ENCODE results near the gene KIF20B.

Gene KIF20B

GRCh38 chr10:89677341-89677740 lies 24.0 kb upstream of the KIF20B start:
- H3K4me2 ChIP-seq (ENCODE audit: low read depth, low read length, poor library complexity, severe bottlenecking) = no peak overlapping the region
- H3K79me2 ChIP-seq (ENCODE audit: insufficient read depth, low read length) = no peaks in the 10 kb centered on the region
- no peaks in the 10 kb centered on the region for H3K27me3 ChIP-seq (ENCODE audit: low read length)
- H3K9me3 ChIP-seq (ENCODE audit: insufficient read depth, low read length) = no peaks in the 10 kb centered on the region
- no peak overlapping the region for H3K27ac ChIP-seq (ENCODE audit: low read depth, low read length)
- H3K36me3 ChIP-seq (ENCODE audit: low read length) = no peaks in the 10 kb centered on the region
- H3K4me3 ChIP-seq (ENCODE audit: insufficient read depth, low read length, poor library complexity, severe bottlenecking) = no peak overlapping the region
- H2AFZ ChIP-seq (ENCODE audit: low read depth, low read length, severe bottlenecking) = no peak overlapping the region
- no peaks in the 10 kb centered on the region for H3F3A ChIP-seq (ENCODE audit: insufficient read depth)
- H4K20me1 ChIP-seq (ENCODE audit: low read depth, low read length) = no peaks in the 10 kb centered on the region
- no peak overlapping the region for H3K9ac ChIP-seq (ENCODE audit: low read length)
- TF ChIP-seq EZH2phosphoT487 (conservative IDR thresholded peaks at IDR 0.05; ENCODE audit: low read length) = no peak
- TF ChIP-seq CTCF (IDR thresholded peaks at IDR 0.05; ENCODE audit: insufficient read depth, low read length, poor library complexity, severe bottlenecking) = no peak
- H3K9me2 ChIP-seq (replicated peaks; ENCODE audit: insufficient read depth, low read length) = no peaks in the 10 kb centered on the region

- H3K9ac ChIP-seq (ENCODE audit: low read length) = no peak overlapping the region
- no peak overlapping the region for H3K4me3 ChIP-seq (ENCODE audit: insufficient read depth, low read length, poor library complexity, severe bottlenecking)
- no peak for TF ChIP-seq EZH2phosphoT487 (conservative IDR thresholded peaks at IDR 0.05; ENCODE audit: low read length)
- H3K9me3 ChIP-seq (ENCODE audit: insufficient read depth, low read length) = no peaks in the 10 kb centered on the region
- H3K27ac ChIP-seq (ENCODE audit: low read depth, low read length) = no peak overlapping the region
- H4K20me1 ChIP-seq (ENCODE audit: low read depth, low read length) = no peaks in the 10 kb centered on the region
- H3K9me2 ChIP-seq (replicated peaks; ENCODE audit: insufficient read depth, low read length) = no peaks in the 10 kb centered on the region
- H3K79me2 ChIP-seq (ENCODE audit: insufficient read depth, low read length) = no peaks in the 10 kb centered on the region
- H3K4me2 ChIP-seq (ENCODE audit: low read depth, low read length, poor library complexity, severe bottlenecking) = no peak overlapping the region
- no peaks in the 10 kb centered on the region for H3K27me3 ChIP-seq (ENCODE audit: low read length)
- H3K36me3 ChIP-seq (ENCODE audit: low read length) = no peaks in the 10 kb centered on the region
- no peak overlapping the region for H2AFZ ChIP-seq (ENCODE audit: low read depth, low read length, severe bottlenecking)
- no peaks in the 10 kb centered on the region for H3F3A ChIP-seq (ENCODE audit: insufficient read depth)
These were observed 21.4 kb upstream of the KIF20B start for GRCh38 chr10:89679986-89680385.

- H3K27ac ChIP-seq (ENCODE audit: low read depth, low read length) = no peak overlapping the region
- no peaks in the 10 kb centered on the region for H3K36me3 ChIP-seq (ENCODE audit: low read length)
- H3K9ac ChIP-seq (ENCODE audit: low read length) = no peak overlapping the region
- no peaks in the 10 kb centered on the region for H3K9me2 ChIP-seq (replicated peaks; ENCODE audit: insufficient read depth, low read length)
- H3K4me2 ChIP-seq (ENCODE audit: low read depth, low read length, poor library complexity, severe bottlenecking) = no peak overlapping the region
- no peak overlapping the region for H3K4me3 ChIP-seq (ENCODE audit: insufficient read depth, low read length, poor library complexity, severe bottlenecking)
- no peaks in the 10 kb centered on the region for H3K9me3 ChIP-seq (ENCODE audit: insufficient read depth, low read length)
- H3K79me2 ChIP-seq (ENCODE audit: insufficient read depth, low read length) = no peaks in the 10 kb centered on the region
- TF ChIP-seq EZH2phosphoT487 (conservative IDR thresholded peaks at IDR 0.05; ENCODE audit: low read length) = no peak
- TF ChIP-seq CTCF (IDR thresholded peaks at IDR 0.05; ENCODE audit: insufficient read depth, low read length, poor library complexity, severe bottlenecking) = no peak
- H3K27me3 ChIP-seq (ENCODE audit: low read length) = no peaks in the 10 kb centered on the region
- no peak overlapping the region for H2AFZ ChIP-seq (ENCODE audit: low read depth, low read length, severe bottlenecking)
- H3F3A ChIP-seq (ENCODE audit: insufficient read depth) = no peaks in the 10 kb centered on the region
- H4K20me1 ChIP-seq (ENCODE audit: low read depth, low read length) = no peaks in the 10 kb centered on the region
These were observed 17.5 kb upstream of the KIF20B start for GRCh38 chr10:89683883-89684282.

- Histone ChIP-seq H3K79me2 (ENCODE audit: insufficient read depth, low read length) (no peaks in the 10 kb centered on the region), H3K9me3 (ENCODE audit: insufficient read depth, low read length) (no peaks in the 10 kb centered on the region), H3K9me2 (replicated peaks; ENCODE audit: insufficient read depth, low read length) (no peaks in the 10 kb centered on the region), H3F3A (ENCODE audit: insufficient read depth) (no peaks in the 10 kb centered on the region), H2AFZ (ENCODE audit: low read depth, low read length, severe bottlenecking) (no peak overlapping the region), H3K9ac (ENCODE audit: low read length) (no peak overlapping the region), H4K20me1 (ENCODE audit: low read depth, low read length) (no peaks in the 10 kb centered on the region), H3K27me3 (ENCODE audit: low read length) (no peaks in the 10 kb centered on the region), H3K27ac (ENCODE audit: low read depth, low read length) (no peak overlapping the region), H3K4me3 (ENCODE audit: insufficient read depth, low read length, poor library complexity, severe bottlenecking) (no peak overlapping the region), H3K36me3 (ENCODE audit: low read length) (no peaks in the 10 kb centered on the region), H3K4me2 (ENCODE audit: low read depth, low read length, poor library complexity, severe bottlenecking) (no peak overlapping the region)
- TF ChIP-seq EZH2phosphoT487 (conservative IDR thresholded peaks at IDR 0.05; ENCODE audit: low read length) (no peak), CTCF (IDR thresholded peaks at IDR 0.05; ENCODE audit: insufficient read depth, low read length, poor library complexity, severe bottlenecking) (no peak)
These were observed 16.8 kb upstream of the KIF20B start for GRCh38 chr10:89684604-89685003.
